GM21360 (cell line): ENCODE measurements around the gene CFAP141.

Experiments
- ATAC-seq: cut with Tn5 transposase; IDR thresholded peaks from one replicate; pipeline ENCODE4 v1.9.1; 2021; ENCODE audit warnings: mild to moderate bottlenecking, moderate library complexity; ENCODE audit not compliant: unreplicated experiment

CFAP141 gene

GRCh38 chr1:154174654-154175053 lies 31.5 kb downstream of the CFAP141 start:
- no peak for ATAC-seq

DNA sequence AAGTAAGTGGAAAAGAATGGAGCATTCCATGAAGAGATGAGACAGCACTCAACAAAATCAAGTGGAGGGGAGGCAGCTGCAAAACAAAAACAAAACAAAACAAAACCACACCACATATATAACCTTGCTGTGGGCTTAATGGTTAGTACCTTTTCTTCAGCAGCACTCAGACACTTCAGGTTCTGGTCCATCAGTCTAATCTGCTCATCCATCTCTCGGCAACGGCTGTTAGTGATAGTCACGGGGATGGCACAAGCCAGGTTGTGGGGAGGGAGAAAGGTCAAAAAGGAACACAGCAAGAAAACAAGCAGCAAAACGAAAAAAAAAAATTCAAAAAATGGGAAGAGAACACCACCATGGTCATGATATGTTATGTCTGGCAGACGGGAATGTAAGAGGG lies 34.3 kb downstream of the CFAP141 start:
- no peak for ATAC-seq

GRCh38 chr1:154171223-154171583 lies 34.9 kb downstream of the CFAP141 start:
- no peak for ATAC-seq

GRCh38 chr1:154170547-154171222 lies 35.4 kb downstream of the CFAP141 start:
- no peak for ATAC-seq

GRCh38 chr1:154167461-154167860 lies 38.7 kb downstream of the CFAP141 start:
- ATAC-seq = no peak

GRCh38 chr1:154166207-154166606 lies 39.9 kb downstream of the CFAP141 start:
- no peak for ATAC-seq

DNA sequence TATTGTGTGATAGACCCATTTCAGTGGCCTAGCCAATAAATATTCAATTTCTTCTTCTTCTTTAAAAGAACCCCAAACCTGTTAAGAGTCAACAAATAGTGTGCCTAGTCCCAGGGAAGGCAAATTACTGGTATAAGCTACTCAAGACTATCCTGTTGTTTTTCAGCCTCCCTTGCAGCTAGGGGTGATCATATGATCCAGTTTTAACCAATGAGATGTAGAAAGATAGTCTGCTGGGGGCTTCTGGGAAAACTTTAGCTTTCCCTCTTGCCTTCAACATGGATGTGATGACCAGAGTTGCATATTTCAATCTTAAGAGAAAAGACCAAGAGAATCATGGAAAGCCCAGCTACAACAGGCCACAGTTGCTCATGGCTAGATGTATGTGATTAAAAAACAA lies 46.6 kb downstream of the CFAP141 start:
- ATAC-seq = no peak

GRCh38 chr1:154158307-154159125 lies 47.6 kb downstream of the CFAP141 start:
- no peak for ATAC-seq

- ATAC-seq = no peak
Observed at GRCh38 chr1:154157520-154158306, 48.4 kb downstream of the CFAP141 start.

DNA sequence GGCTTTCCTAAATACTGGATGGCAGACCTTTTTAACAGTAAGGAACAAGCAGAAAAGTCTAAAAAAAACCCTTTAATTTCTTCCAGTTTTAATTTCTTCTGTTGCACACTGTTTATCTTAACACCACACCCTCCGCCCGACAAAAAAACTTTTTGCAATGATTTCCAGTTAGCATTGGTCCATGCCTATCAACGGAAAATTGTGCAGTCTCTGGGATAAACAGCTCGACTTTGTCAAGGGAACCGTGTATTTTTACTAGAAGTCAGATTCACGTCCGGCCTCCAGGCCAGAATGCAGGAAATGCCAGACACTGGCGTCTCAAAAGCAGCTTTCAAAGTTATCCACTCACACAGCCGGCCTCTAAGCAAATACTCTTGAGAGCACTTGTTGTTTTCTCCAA lies 50.9 kb downstream of the CFAP141 start:
- ATAC-seq = no peak

- no peak for ATAC-seq
Observed at GRCh38 chr1:154154534-154155191, 51.5 kb downstream of the CFAP141 start, which contains the start of gene NUP210L. NUP210L (minus strand) TSS chr1:154155073.

DNA sequence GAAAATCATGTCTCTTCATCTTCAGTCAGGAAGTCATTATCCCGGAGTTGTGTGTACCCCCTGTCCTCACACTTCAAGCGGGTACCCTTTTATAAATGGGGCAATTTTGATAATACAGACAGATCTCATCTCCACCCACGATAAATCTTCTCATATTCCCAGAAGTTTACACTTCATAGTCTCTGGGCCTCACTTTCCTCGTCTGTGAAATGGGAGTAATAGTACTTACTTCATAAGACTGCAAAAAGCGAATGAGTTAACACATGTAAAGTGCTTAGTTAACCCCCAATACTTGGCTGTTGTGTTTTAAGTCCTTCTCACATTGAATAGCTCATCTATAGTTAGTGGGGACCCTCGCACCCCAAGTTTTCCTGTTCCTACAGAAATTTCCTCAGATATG lies 52.1 kb downstream of the CFAP141 start:
- ATAC-seq = no peak

GRCh38 chr1:154151311-154151710 lies 54.8 kb downstream of the CFAP141 start:
- ATAC-seq = no peak
